Endometrial microvascular endothelial cells (primary cell): Measurements from ENCODE around the gene CDC42BPA. TPM values are rescaled to one million over a fixed set of nuclear protein-coding genes. Genes with fewer than 3 reads are reported as not detected.

Experiments used
- in situ Hi-C: cut with HindIII; loops from 2 replicates; pipeline ENCODE4 v1.10.0; 2017; ENCODE audit warnings: low sequenced_read_pairs, low pct_unique_long_range_greater_than_20kb; ENCODE audit errors: inconsistent ontology term
- total RNA-seq: library from RNA; depleted of rRNA; stranded (reverse); fragments of >200 nt; gene quantifications from one replicate; pipeline ENCODE4 v1.2.3, GENCODE V29; 2015; ENCODE audit errors: inconsistent ontology term

The CDC42BPA gene
- total RNA-seq, 1 donor from 2014 or later, result 47.6 TPM

- in situ Hi-C loops, result loop anchor here (25.0 kb wide), 1 partner anchor 123 kb away; no protein-coding TSS in a partner anchor
Measured at GRCh38 chr1:227314014-227314848, 4.1 kb downstream of the CDC42BPA start.

- in situ Hi-C loops, result loop anchor here (25.0 kb wide), 1 partner anchor 125 kb away; no protein-coding TSS in a partner anchor
Measured at GRCh38 chr1:227312361-227313025, 5.8 kb downstream of the CDC42BPA start.

GRCh38 chr1:227311389-227312001 lies 6.8 kb downstream of the CDC42BPA start:
- in situ Hi-C loops, result loop anchor here (25.0 kb wide), 1 partner anchor 126 kb away; no protein-coding TSS in a partner anchor

- in situ Hi-C loops, result loop anchor here (25.0 kb wide), 1 partner anchor 129 kb away; no protein-coding TSS in a partner anchor
Measured at GRCh38 chr1:227308367-227309336, 9.6 kb downstream of the CDC42BPA start.

- in situ Hi-C loops, result loop anchor here (25.0 kb wide), 1 partner anchor 131 kb away; no protein-coding TSS in a partner anchor
Measured at GRCh38 chr1:227306689-227307088, 11.6 kb downstream of the CDC42BPA start.

- in situ Hi-C loops, result loop anchor here (25.0 kb wide), 1 partner anchor 131 kb away; no protein-coding TSS in a partner anchor
Measured at GRCh38 chr1:227305894-227306626, 12.2 kb downstream of the CDC42BPA start.

GRCh38 chr1:227304665-227305064 lies 13.6 kb downstream of the CDC42BPA start:
- in situ Hi-C loops, result loop anchor here (25.0 kb wide), 1 partner anchor 133 kb away; no protein-coding TSS in a partner anchor

- in situ Hi-C loops, result loop anchor here (25.0 kb wide), 1 partner anchor 134 kb away; no protein-coding TSS in a partner anchor
Measured at GRCh38 chr1:227303662-227304061, 14.6 kb downstream of the CDC42BPA start.

GRCh38 chr1:227300682-227301081 lies 17.6 kb downstream of the CDC42BPA start:
- in situ Hi-C loops, result loop anchor here (25.0 kb wide), 1 partner anchor 137 kb away; no protein-coding TSS in a partner anchor

GRCh38 chr1:227299688-227300087 lies 18.6 kb downstream of the CDC42BPA start:
- in situ Hi-C loops, result loop anchor here (25.0 kb wide), 1 partner anchor 138 kb away; no protein-coding TSS in a partner anchor

GRCh38 chr1:227299241-227299627 lies 19.1 kb downstream of the CDC42BPA start:
- in situ Hi-C loops, result no loop called here

GRCh38 chr1:227298512-227299240 lies 19.6 kb downstream of the CDC42BPA start:
- in situ Hi-C loops, result no loop called here

- in situ Hi-C loops, result no loop called here
Measured at GRCh38 chr1:227297073-227297793, 21.1 kb downstream of the CDC42BPA start.

- in situ Hi-C loops, result no loop called here
Measured at GRCh38 chr1:227295609-227296008, 22.7 kb downstream of the CDC42BPA start.

- in situ Hi-C loops, result no loop called here
Measured at GRCh38 chr1:227285745-227286144, 32.5 kb downstream of the CDC42BPA start.

- in situ Hi-C loops, result no loop called here
Measured at GRCh38 chr1:227281371-227281770, 36.9 kb downstream of the CDC42BPA start.
